C4-2B (cell line): ENCODE results near the gene S100A5.

Experiments
- CTCF ChIP-seq: fragments of 450-650 bp; conservative IDR thresholded peaks from 2 replicates; pipeline ENCODE4 v1.5.1; 2017; ENCODE audit warnings: mild to moderate bottlenecking
- ZFX ChIP-seq: fragments of 450-650 bp; IDR thresholded peaks from 2 replicates; pipeline ENCODE4 v1.6.1; 2017

GRCh38 chr1:153572569-153573015 lies 31.9 kb upstream of the S100A5 start:
- TF ChIP-seq CTCF = peak; percentile 73
- TF ChIP-seq ZFX = no peak
